Activated T-helper 17 cell treated with anti-CD3 and anti-CD28 coated beads, Interleukin-2, amount 50 U/mL, for 72 hours (primary cell): ENCODE measurements around the gene BPIFB6. TPM values are rescaled to one million over a fixed set of nuclear protein-coding genes. Genes with fewer than 3 reads are reported as not detected.

Source experiments
- ATAC-seq: fragments of 150-1000 bp; cut with Tn5 transposase; replicated peaks from 2 replicates; pipeline ENCODE4 v1.10.0; 2021; ENCODE audit warnings: mild to moderate bottlenecking, moderate library complexity
- H3K27ac Mint-ChIP-seq: one replicate; pipeline ENCODE4 v1.8.0; 2022; ENCODE audit warnings: mixed read lengths
- H3K27me3 Mint-ChIP-seq: one replicate; pipeline ENCODE4 v1.8.0; 2022; ENCODE audit warnings: mixed read lengths
- H3K36me3 Mint-ChIP-seq: one replicate; pipeline ENCODE4 v1.8.0; 2022; ENCODE audit warnings: low read depth, mild to moderate bottlenecking, mixed read lengths
- H3K4me1 Mint-ChIP-seq: one replicate; pipeline ENCODE4 v1.8.0; 2022; ENCODE audit warnings: mixed read lengths
- H3K4me3 Mint-ChIP-seq: one replicate; pipeline ENCODE4 v1.8.0; 2022; ENCODE audit warnings: mild to moderate bottlenecking, mixed read lengths
- H3K9me3 Mint-ChIP-seq: one replicate; pipeline ENCODE4 v1.8.0; 2022; ENCODE audit warnings: mixed read lengths
- total RNA-seq, 2 donors: library from RNA; stranded (reverse); gene quantifications; one replicate each; pipeline ENCODE4 v1.2.3, GENCODE V29; 2022

BPIFB6 gene
- total RNA-seq, 2 donors from 2014 or later = not detected

DNA sequence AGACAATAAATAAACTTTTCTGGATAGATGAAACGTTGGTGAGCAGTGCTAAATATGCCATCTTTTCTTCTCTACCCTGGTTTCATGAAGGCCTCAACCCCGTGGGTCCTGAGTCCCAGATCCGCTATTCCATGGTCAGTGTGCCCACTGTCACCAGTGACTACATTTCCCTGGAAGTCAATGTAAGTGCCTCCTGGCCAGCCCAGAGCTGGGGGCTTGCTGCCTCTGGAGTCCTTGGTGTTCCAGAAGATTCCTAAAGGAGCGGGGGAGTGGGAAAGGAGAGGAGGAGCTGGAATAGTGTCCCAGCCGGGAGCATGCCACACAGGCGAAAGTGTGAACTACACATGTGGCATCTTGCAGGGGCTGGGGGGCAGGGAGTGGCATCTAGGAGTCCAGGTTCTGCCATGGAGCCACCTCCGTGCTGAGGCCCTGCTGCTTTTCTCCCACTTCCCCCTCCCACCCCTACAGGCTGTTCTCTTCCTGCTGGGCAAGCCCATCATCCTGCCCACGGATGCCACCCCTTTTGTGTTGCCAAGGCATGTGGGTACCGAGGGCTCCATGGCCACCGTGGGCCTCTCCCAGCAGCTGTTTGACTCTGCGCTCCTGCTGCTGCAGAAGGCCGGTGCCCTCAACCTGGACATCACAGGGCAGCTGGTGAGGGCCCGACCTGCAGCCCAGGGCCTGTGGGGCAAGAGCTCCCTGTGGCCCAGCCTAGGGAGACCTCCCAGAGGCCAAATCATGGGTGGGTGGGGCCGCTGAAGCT lies 13.1 kb upstream of the BPIFB6 start:
- no peaks in the 10 kb centered on the region for H3K9me3 Mint-ChIP-seq
- H3K36me3 Mint-ChIP-seq = no peaks in the 10 kb centered on the region
- no peaks in the 10 kb centered on the region for H3K4me1 Mint-ChIP-seq
- no peak overlapping the region for H3K27ac Mint-ChIP-seq
- H3K27me3 Mint-ChIP-seq = no peaks in the 10 kb centered on the region
- no peak overlapping the region for H3K4me3 Mint-ChIP-seq
- ATAC-seq = no peak

DNA sequence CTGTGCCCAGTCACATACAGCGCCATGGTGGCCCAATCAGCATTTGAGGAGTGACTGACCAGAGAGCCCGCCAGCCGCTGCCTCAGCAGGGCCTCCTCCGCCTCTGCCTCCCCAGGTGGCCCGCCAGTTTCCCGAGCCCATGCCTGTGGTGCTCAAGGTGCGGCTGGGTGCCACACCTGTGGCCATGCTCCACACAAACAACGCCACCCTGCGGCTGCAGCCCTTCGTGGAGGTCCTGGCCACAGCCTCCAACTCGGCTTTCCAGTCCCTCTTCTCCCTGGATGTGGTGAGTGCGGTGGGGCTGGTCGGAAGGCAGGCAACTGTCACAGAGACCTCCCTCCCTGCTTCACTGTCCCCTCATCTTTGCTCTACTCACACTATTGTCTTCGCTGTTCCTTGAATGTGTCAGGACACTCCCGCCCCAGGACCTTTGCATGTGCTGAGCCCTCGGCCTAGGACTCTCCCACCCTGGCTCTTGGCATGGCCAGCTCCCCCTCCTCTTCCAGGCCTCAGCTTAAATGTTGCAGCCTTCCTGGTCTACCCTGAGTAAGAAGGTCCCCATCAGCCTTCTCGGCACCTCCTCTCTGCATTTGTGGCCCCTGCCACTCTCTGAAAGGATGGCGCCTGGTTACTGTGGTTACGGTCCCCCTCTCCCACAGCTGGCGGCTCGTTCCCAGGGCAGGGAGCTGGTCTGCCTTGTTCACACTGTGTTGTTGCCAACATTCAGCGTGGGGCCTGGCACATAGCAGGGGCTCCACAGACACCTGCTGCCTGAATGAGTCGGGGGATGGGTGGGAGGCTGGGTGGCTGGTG lies 11.8 kb upstream of the BPIFB6 start:
- Mint-ChIP-seq H3K4me3 (no peak overlapping the region), H3K36me3 (no peaks in the 10 kb centered on the region), H3K27ac (no peak overlapping the region), H3K9me3 (no peaks in the 10 kb centered on the region), H3K27me3 (no peaks in the 10 kb centered on the region), H3K4me1 (no peaks in the 10 kb centered on the region)
- no peak for ATAC-seq

DNA sequence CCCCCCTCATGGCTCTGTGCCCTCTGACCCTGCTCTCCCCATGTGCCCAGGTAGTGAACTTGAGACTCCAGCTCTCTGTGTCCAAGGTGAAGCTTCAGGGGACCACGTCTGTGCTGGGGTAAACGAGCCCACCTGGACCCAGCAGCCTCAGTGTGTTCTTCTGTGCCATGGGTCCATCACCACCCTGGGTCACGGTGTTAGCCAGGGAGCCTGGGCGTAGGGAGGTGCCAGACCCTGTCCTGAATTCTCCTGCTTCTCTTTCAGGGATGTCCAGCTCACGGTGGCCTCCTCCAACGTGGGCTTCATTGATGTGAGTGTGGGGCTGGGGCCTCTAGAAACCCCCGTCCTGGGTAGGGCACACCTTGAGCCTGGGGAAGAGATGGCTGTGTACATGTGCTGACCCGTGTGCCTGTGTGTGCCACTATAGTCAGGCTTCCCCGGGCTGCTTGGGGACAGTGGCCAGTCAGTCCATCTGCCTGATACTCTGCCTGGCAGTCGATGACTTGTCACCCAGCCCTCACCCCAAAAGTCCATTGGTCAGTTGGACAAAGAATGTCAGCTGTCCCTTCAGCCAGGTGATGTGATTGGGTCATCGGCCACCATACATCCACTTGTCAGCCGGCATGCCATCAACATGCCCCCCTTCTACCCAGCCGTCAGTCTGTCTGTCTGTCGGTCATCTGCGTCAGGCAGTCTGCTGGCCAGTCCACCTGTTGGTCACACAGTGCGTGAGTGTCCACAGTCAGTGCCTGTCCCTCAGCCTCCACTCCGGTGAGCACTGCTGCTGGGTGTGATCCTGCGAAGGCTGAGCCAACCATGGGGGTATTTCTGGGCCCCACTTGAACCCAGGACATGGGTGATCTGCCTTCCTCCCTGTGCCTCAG lies 10.9 kb upstream of the BPIFB6 start:
- no peak for ATAC-seq
- no peak overlapping the region for H3K27ac Mint-ChIP-seq
- H3K4me1 Mint-ChIP-seq = no peaks in the 10 kb centered on the region
- H3K36me3 Mint-ChIP-seq = no peaks in the 10 kb centered on the region
- no peak overlapping the region for H3K4me3 Mint-ChIP-seq
- no peaks in the 10 kb centered on the region for H3K9me3 Mint-ChIP-seq
- no peaks in the 10 kb centered on the region for H3K27me3 Mint-ChIP-seq

DNA sequence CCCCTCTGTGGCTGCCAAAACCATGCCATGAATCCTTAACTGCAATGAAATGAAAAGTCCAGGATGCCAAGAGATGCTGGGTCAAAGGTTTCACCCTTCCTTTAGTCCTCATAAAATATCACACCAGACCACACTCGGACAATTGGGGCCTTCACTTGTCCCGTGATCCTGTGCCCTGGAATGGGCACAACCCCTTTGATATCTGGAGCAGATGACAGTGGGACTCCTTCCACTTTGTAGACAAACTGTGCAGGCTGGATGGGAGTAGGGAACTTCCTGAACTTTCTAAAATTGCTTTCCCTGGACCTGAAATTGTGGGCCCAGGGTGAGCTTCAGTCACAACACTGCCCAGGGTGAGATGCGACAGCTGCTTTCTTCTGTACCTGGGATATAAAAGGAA lies 9.6 kb upstream of the BPIFB6 start:
- no peak overlapping the region for H3K4me3 Mint-ChIP-seq
- H3K9me3 Mint-ChIP-seq = no peaks in the 10 kb centered on the region
- no peak overlapping the region for H3K27ac Mint-ChIP-seq
- no peak for ATAC-seq
- H3K27me3 Mint-ChIP-seq = no peaks in the 10 kb centered on the region
- H3K4me1 Mint-ChIP-seq = no peaks in the 10 kb centered on the region
- no peaks in the 10 kb centered on the region for H3K36me3 Mint-ChIP-seq

DNA sequence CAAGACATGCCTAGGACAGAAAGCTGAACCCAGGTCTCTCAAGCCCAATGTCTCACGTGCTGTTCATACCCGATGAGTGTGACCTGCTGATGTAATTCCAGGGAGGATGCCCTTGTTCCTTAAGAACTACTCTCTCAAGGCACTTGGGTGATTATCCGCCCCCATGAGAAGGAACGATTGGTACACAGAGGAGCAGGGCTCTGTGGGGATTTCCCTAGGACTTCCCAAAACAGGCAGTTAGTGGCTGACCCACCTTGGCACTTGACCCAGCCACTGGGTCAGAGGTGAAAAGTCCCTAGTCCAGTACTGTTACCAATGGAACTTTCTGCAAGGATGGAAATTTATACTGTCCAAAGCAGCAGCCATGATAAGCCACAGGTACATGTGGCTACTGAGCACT lies 9.2 kb upstream of the BPIFB6 start:
- no peak for ATAC-seq
- H3K4me3 Mint-ChIP-seq = no peak overlapping the region
- no peaks in the 10 kb centered on the region for H3K9me3 Mint-ChIP-seq
- H3K4me1 Mint-ChIP-seq = no peaks in the 10 kb centered on the region
- H3K36me3 Mint-ChIP-seq = no peaks in the 10 kb centered on the region
- no peak overlapping the region for H3K27ac Mint-ChIP-seq
- H3K27me3 Mint-ChIP-seq = no peaks in the 10 kb centered on the region

DNA sequence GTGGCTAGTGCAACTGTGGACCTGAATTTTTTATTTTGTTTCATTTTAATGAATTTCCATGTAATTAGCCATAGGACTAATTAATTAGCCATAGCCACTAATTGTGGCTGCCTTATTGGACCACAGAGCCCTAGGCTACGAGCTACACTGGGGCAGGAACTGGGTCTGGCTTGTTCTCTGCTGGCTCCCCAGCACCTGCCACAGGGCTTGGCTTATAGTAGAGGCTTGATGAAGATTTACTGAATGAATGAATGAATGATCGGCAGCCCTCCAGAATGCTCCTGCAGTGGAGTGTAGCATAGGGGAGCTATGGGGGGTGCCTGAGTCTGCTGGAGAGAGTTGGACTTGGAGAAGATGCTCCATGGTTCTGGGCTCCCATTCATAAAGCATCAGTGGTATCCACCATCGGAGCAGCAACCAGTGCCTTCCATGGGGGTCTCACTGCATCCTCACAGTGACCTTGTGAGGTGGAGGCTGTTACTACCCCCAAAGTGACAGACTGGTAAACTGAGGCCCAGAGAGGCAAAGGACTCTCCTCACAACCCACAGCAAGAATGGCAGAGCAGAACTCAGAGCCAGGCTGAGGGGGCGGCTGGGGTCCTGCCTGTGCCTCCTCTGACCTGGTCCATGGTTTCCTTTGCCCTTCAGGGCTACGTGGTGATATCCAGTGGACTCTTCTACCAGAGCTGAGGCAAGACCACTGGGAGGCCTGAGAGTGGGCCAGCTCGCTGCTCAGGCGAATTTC lies 8.6 kb upstream of the BPIFB6 start:
- Mint-ChIP-seq H3K9me3 (no peaks in the 10 kb centered on the region), H3K27me3 (no peaks in the 10 kb centered on the region), H3K4me1 (no peaks in the 10 kb centered on the region), H3K27ac (no peak overlapping the region), H3K4me3 (no peak overlapping the region), H3K36me3 (no peaks in the 10 kb centered on the region)
- no peak for ATAC-seq

DNA sequence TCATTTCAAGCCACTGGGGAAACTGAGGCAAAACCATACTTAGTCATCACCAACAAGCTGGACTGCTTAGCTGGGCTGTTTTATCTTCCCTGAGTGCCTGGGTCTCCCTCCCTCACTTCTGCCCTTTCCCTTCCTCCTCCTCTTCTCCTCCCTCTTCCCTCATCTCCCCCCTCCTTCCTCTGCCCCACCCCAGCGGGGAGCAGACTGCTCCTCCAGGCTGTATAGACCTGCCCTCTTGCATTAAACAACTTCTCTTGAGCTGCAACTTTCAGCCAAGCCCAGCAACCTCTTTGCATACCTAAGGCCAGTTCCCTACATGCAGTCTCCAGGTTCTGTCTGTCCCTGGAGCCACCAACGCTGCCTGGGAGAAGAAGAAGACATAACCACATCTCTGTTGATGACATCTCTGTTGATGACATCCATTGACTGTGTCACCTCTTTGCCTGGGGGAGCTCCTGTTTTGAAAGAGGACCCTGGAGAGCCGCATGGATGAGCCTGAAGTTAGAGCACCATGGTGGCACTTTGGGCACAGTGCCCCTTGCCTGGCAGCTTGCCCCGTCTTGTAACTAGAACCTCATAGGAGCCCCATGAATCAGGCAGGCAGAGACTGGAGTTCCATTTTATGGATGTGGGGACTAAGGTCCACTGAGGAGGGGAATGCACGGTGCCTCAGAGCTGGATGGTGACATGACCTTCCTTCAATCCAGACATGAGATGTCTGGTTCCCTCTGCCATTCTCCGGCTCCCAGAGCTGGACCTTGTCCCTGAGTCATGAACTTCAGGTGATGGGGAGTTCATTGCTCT lies 7.8 kb upstream of the BPIFB6 start:
- no peaks in the 10 kb centered on the region for H3K36me3 Mint-ChIP-seq
- H3K27me3 Mint-ChIP-seq = no peaks in the 10 kb centered on the region
- no peaks in the 10 kb centered on the region for H3K9me3 Mint-ChIP-seq
- no peaks in the 10 kb centered on the region for H3K4me1 Mint-ChIP-seq
- no peak for ATAC-seq
- H3K4me3 Mint-ChIP-seq = no peak overlapping the region
- no peak overlapping the region for H3K27ac Mint-ChIP-seq

DNA sequence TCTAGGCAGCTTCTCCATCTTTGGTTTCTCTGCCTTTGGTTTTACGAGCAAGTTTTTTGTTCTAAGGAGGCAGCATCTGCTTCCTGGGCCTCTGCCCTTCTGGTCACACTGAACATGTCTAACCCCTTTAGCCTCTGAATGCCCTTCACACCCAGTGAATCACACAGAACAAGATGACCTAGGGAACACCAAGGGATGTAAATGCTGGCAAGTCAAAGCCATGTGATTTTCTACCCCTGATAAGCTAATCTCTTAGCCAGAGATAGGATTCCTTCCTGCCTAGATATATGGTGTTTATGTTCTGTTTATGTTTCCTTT lies 7.2 kb upstream of the BPIFB6 start:
- Mint-ChIP-seq H3K36me3 (no peaks in the 10 kb centered on the region), H3K27ac (no peak overlapping the region), H3K9me3 (no peaks in the 10 kb centered on the region), H3K4me1 (no peaks in the 10 kb centered on the region), H3K27me3 (no peaks in the 10 kb centered on the region), H3K4me3 (no peak overlapping the region)
- no peak for ATAC-seq

DNA sequence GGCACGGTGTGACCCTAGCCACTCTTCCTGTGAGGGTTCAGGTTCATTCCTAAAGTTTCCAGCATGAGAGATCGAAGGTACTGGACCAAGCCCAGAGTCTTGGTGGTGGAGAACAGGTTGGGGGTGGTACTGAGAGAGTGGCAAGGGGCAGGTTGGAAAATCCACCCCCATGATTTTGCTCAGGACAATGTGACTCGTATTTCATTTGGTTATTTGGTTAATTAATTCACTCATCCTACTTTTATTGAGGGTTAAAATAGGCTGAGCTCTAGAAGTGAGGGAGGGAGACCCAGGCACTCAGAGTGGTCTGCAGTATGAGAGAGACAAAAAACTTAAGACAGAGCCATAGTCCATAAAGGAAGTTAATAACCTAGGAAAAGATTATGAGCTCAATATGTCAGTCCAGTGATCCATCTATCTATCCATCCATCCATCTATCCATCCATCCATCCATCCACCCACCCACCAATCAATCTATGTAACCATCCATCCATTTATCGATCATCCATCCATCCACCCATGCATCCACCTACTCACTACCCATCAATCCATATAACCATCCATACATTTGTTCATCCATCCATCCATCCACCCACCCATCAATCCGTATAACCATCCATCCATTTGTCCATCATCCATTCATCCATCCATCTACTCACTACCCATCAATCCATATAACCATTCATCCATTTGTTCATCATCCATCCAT lies 6.7 kb upstream of the BPIFB6 start:
- Mint-ChIP-seq H3K4me1 (no peaks in the 10 kb centered on the region), H3K9me3 (no peaks in the 10 kb centered on the region), H3K36me3 (no peaks in the 10 kb centered on the region), H3K27me3 (no peaks in the 10 kb centered on the region), H3K4me3 (no peak overlapping the region), H3K27ac (no peak overlapping the region)
- no peak for ATAC-seq

DNA sequence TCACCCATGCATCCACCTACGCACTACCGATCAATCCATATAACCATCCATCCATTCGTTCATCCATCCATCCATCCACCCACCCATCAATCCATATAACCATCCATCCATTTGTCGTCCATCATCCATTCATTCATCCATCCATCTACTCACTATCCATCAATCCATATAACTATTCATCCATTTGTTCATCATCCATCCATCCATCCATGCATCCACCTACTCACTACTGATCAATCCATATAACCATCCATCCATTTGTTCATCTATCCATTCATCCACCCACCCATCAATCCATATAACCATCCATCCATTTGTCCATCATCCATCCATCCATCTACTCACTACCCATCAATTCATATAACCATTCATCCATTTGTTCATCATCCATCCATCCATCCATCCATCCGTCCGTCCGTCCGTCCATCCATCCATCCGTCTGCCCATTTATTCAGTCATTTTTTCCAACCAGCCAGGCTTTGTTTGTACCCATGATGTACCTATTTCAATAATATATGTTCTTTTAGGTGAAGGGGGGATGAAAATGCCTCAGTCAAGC lies 6.1 kb upstream of the BPIFB6 start:
- no peaks in the 10 kb centered on the region for H3K36me3 Mint-ChIP-seq
- H3K27me3 Mint-ChIP-seq = no peaks in the 10 kb centered on the region
- ATAC-seq = no peak
- no peaks in the 10 kb centered on the region for H3K9me3 Mint-ChIP-seq
- no peak overlapping the region for H3K27ac Mint-ChIP-seq
- no peaks in the 10 kb centered on the region for H3K4me1 Mint-ChIP-seq
- no peak overlapping the region for H3K4me3 Mint-ChIP-seq

DNA sequence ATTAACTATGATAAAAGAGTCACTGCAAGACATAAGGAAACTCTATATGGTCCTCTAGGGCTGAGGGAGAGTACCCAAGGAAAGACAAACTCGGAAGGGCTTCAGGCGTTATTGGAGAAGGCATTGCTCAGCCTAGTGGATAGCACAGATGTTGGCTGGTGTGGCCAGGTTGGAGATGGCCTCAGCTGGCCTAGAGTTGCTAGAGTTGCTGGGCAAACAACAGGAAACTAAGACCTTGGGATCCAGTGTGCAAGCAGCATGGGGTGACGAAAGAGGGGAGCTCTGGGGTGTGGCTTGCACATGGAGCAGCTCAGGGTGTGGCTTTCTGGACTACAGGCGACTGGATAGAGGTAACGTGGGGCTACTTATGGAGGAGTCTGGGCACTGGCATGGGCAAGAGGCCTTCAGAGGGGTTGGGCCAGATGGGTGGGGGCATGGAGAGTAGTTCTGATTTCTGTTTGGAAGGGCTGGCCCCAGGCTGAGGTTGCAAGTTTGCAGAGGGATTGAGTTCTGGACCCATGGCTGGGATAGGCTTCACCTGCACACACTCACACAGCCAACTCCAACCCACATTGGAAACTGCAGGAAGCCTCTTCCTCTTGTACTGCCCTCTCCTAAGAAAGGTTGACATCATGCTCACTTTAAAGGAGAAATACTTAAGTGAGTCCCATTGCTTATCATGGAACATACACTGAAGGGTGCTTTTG lies 5.2 kb upstream of the BPIFB6 start:
- Mint-ChIP-seq H3K4me3 (no peak overlapping the region), H3K36me3 (no peaks in the 10 kb centered on the region), H3K4me1 (no peaks in the 10 kb centered on the region), H3K27me3 (no peaks in the 10 kb centered on the region), H3K9me3 (no peaks in the 10 kb centered on the region), H3K27ac (no peak overlapping the region)
- no peak for ATAC-seq
